NCI-H1436 treated with DMSO at 0.1 percent for 48 hours (cell line): Measurements from ENCODE around the gene CCDC106.

ENCODE experiments used
- DNase-seq: peaks from one replicate; lab custom pipeline; 2025; lab: John Stamatoyannopoulos, UW

The CCDC106 gene

GRCh38 chr19:55614711-55615542, 33.1 kb upstream of the CCDC106 start:
- DNase-seq: no peak

GRCh38 chr19:55615543-55616394, 32.2 kb upstream of the CCDC106 start:
- no peak for DNase-seq

GRCh38 chr19:55616395-55616875, 31.6 kb upstream of the CCDC106 start:
- no peak for DNase-seq

- no peak for DNase-seq
Observed at GRCh38 chr19:55617426-55617825, 30.6 kb upstream of the CCDC106 start.

- no peak for DNase-seq
Observed at GRCh38 chr19:55618426-55618825, 29.6 kb upstream of the CCDC106 start.

- DNase-seq: no peak
Observed at GRCh38 chr19:55619286-55619685, 28.7 kb upstream of the CCDC106 start.

- no peak for DNase-seq
Observed at GRCh38 chr19:55620410-55621204, 27.4 kb upstream of the CCDC106 start.

GRCh38 chr19:55621205-55621672, 26.8 kb upstream of the CCDC106 start:
- DNase-seq: no peak

GRCh38 chr19:55621673-55622231, 26.3 kb upstream of the CCDC106 start:
- no peak for DNase-seq

- no peak for DNase-seq
Observed at GRCh38 chr19:55622242-55622969, 25.6 kb upstream of the CCDC106 start.

GRCh38 chr19:55623130-55623529, 24.9 kb upstream of the CCDC106 start:
- DNase-seq: no peak

- no peak for DNase-seq
Observed at GRCh38 chr19:55623561-55623960, 24.5 kb upstream of the CCDC106 start.

- DNase-seq: peak; percentile 82
Observed at GRCh38 chr19:55624109-55625003, 23.7 kb upstream of the CCDC106 start, which contains the start of gene ZNF784. TSS of gene ZNF784 (minus strand) at chr19:55624566. CDS start at chr19:55624561, 5 bp downstream.

- no peak for DNase-seq
Observed at GRCh38 chr19:55625004-55625326, 23.0 kb upstream of the CCDC106 start.

- DNase-seq: no peak
Observed at GRCh38 chr19:55626350-55626749, 21.7 kb upstream of the CCDC106 start.

GRCh38 chr19:55632463-55632834, 15.6 kb upstream of the CCDC106 start:
- peak; percentile 83 for DNase-seq

GRCh38 chr19:55633861-55634260, 14.2 kb upstream of the CCDC106 start:
- no peak for DNase-seq

GRCh38 chr19:55635334-55635717, 12.7 kb upstream of the CCDC106 start:
- no peak for DNase-seq

GRCh38 chr19:55635856-55636440, 12.1 kb upstream of the CCDC106 start:
- no peak for DNase-seq

- DNase-seq: no peak
Observed at GRCh38 chr19:55636723-55637122, 11.3 kb upstream of the CCDC106 start.
